A673 (cell line): Measurements from ENCODE around the gene RUFY2. TPM values are rescaled to one million over a fixed set of nuclear protein-coding genes. Genes with fewer than 3 reads are reported as not detected.

Experiments
- BruUV-seq: library from RNA; stranded (reverse); fragments of 400-500 nt; replicated peaks from 2 replicates; lab custom pipeline; 2021; lab: Mats Ljungman, UMichigan
- CTCF ChIA-PET: fragments of 300-600 bp; sonication (Branson Sonifier 250); formaldehyde crosslinking; loops from one replicate; lab custom pipeline; 2022; ENCODE audit warnings: antibody characterized with exemption; lab: Charles Lee
- POLR2A ChIA-PET: fragments of 300-600 bp; sonication (Branson Sonifier 250); formaldehyde crosslinking; loops from one replicate; lab custom pipeline; 2022; ENCODE audit warnings: antibody characterized with exemption; ENCODE audit not compliant: low non-redundant PET; lab: Charles Lee
- DNase-seq: peaks from one replicate; pipeline ENCODE4 v3.0.0-alpha.2; 2015; ENCODE audit warnings: low spot score
- H3K27ac ChIP-seq: fragments of 200-600 bp; sonication (generic); 2 replicates; pipeline ENCODE4 v1.5.1; 2016; ENCODE audit warnings: mixed run types, low read depth, mild to moderate bottlenecking, mixed read lengths, antibody characterized with exemption, low read length; ENCODE audit not compliant: poor library complexity, severe bottlenecking
- H3K27me3 ChIP-seq: fragments of 200-600 bp; sonication (generic); replicated peaks from 2 replicates; pipeline ENCODE4 v1.6.1; 2017; ENCODE audit warnings: mixed run types, low read depth, mild to moderate bottlenecking, mixed read lengths, antibody characterized with exemption, low read length; ENCODE audit not compliant: insufficient read depth, poor library complexity
- H3K36me3 ChIP-seq: fragments of 200-600 bp; sonication (generic); 2 replicates; pipeline ENCODE4 v1.6.1; 2016; ENCODE audit warnings: mixed run types, mild to moderate bottlenecking, mixed read lengths, antibody characterized with exemption, low read length; ENCODE audit not compliant: insufficient read depth, poor library complexity, severe bottlenecking
- H3K4me1 ChIP-seq: fragments of 200-600 bp; sonication (generic); 2 replicates; pipeline ENCODE4 v1.6.1; 2017; ENCODE audit warnings: mixed run types, mild to moderate bottlenecking, mixed read lengths, antibody characterized with exemption, low read length; ENCODE audit not compliant: insufficient read depth, poor library complexity, severe bottlenecking
- H3K4me3 ChIP-seq: fragments of 200-600 bp; sonication (generic); 2 replicates; pipeline ENCODE4 v1.5.1; 2016; ENCODE audit warnings: low read depth, mixed run types, mild to moderate bottlenecking, mixed read lengths, low read length; ENCODE audit not compliant: poor library complexity, severe bottlenecking
- H3K9me3 ChIP-seq: fragments of 200-600 bp; sonication (generic); 2 replicates; pipeline ENCODE4 v1.6.1; 2016; ENCODE audit warnings: mixed run types, low read depth, mild to moderate bottlenecking, mixed read lengths, antibody characterized with exemption, low read length; ENCODE audit not compliant: poor library complexity, severe bottlenecking
- CTCF ChIP-seq: fragments of 300-800, 200-600 bp; sonication (generic); conservative IDR thresholded peaks from 2 replicates; pipeline ENCODE4 v1.5.1; 2017; ENCODE audit warnings: low read depth, mild to moderate bottlenecking, antibody characterized with exemption, low read length, moderate library complexity, mixed read lengths
- EZH2 ChIP-seq: fragments of 200-600 bp; sonication (generic); IDR thresholded peaks from 2 replicates; pipeline ENCODE4 v1.6.1; 2017; ENCODE audit warnings: borderline replicate concordance, low read depth, mild to moderate bottlenecking, mixed read lengths, antibody characterized with exemption, low read length; ENCODE audit not compliant: poor library complexity, severe bottlenecking
- intact Hi-C: fragments of 100-400 bp; cut with micrococcal nuclease; formaldehyde crosslinking; loops from one replicate; pipeline ENCODE4 v1.10.0; 2022; ENCODE audit not compliant: unreplicated experiment
- total RNA-seq: library from RNA; stranded (reverse); gene quantifications from 2 replicates; pipeline ENCODE4 v1.2.3, GENCODE V29; 2021

The RUFY2 gene
- total RNA-seq, 1 experiment from 2014 or later, result 25.8 TPM

GRCh38 chr10:68353537-68353936, 53.5 kb downstream of the RUFY2 start:
- Histone ChIP-seq H3K9me3 (no peaks in the 10 kb centered on the region), H3K27ac (no peak overlapping the region), H3K27me3 (no peaks in the 10 kb centered on the region), H3K4me1 (no peaks in the 10 kb centered on the region), H3K36me3 (peaks cover 13% of the 10 kb centered on the region), H3K4me3 (no peak overlapping the region)
- CTCF ChIA-PET, result no interaction called here
- intact Hi-C loops, result no loop called here
- DNase-seq, result no peak
- POLR2A ChIA-PET, result interaction anchor here (0.7 kb wide), 1 partner anchor 14 kb away, joined by 3 read pairs; no protein-coding TSS in a partner anchor
- BruUV-seq, result no TSS peak
- TF ChIP-seq EZH2 (no peak), CTCF (no peak)

- no peaks in the 10 kb centered on the region for H3K27me3 ChIP-seq
- no peaks in the 10 kb centered on the region for H3K4me1 ChIP-seq
- BruUV-seq, result no TSS peak
- H3K36me3 ChIP-seq, result peaks cover 48% of the 10 kb centered on the region
- TF ChIP-seq EZH2 (no peak), CTCF (peak; percentile 83)
- no peak overlapping the region for H3K27ac ChIP-seq
- CTCF ChIA-PET, result interaction anchor here (0.6 to 1.2 kb wide), 8 partner anchors 9 to 788 kb away, joined by 3 to 7 read pairs (median 4); partner anchors contain the start of gene ATOH7
- H3K9me3 ChIP-seq, result no peaks in the 10 kb centered on the region
- DNase-seq, result peak; percentile 81
- POLR2A ChIA-PET, result no interaction called here
- intact Hi-C loops, result loop anchor here (5.0 kb wide), 1 partner anchor 136 kb away; no protein-coding TSS in a partner anchor
- H3K4me3 ChIP-seq, result no peak overlapping the region
Observed at GRCh38 chr10:68348265-68348741, 58.8 kb downstream of the RUFY2 start.

GRCh38 chr10:68346774-68347173, 60.3 kb downstream of the RUFY2 start:
- DNase-seq, result no peak
- CTCF ChIA-PET, result interaction anchor here (0.7 kb wide), 1 partner anchor 134 kb away, joined by 4 read pairs; no protein-coding TSS in a partner anchor
- H3K27me3 ChIP-seq, result no peaks in the 10 kb centered on the region
- H3K27ac ChIP-seq, result no peak overlapping the region
- intact Hi-C loops, result loop anchor here (5.0 kb wide), 1 partner anchor 134 kb away; no protein-coding TSS in a partner anchor
- H3K4me1 ChIP-seq, result no peaks in the 10 kb centered on the region
- H3K4me3 ChIP-seq, result no peak overlapping the region
- H3K9me3 ChIP-seq, result no peaks in the 10 kb centered on the region
- no TSS peak for BruUV-seq
- POLR2A ChIA-PET, result interaction anchor here (0.5 to 0.6 kb wide), 2 partner anchors 14 to 374 kb away, joined by 3 read pairs; partner anchors contain the start of genes CCAR1 and PBLD
- H3K36me3 ChIP-seq, result peaks cover 52% of the 10 kb centered on the region
- TF ChIP-seq EZH2 (no peak), CTCF (no peak)
